Kidney (tissue), 14 donors: ENCODE results near the gene SH3RF3. TPM values are rescaled to one million over a fixed set of nuclear protein-coding genes. Genes with fewer than 3 reads are reported as not detected.

Source experiments
- DNase-seq, 5 donors: peaks; one replicate each; pipeline ENCODE4 v3.0.0-alpha.2; 2013 to 2020
- FAIRE-seq: peaks from 2 replicates; lab custom pipeline; 2012; peaks lifted over from hg19 to GRCh38; lab: Jason Lieb, UNC
- H3K27ac ChIP-seq, 2 donors: one replicate each; pipeline ENCODE4 v1.7.0; 2013; ENCODE audit warnings: low read depth in 2 of 2, low read length in 2 of 2, inconsistent platforms in 1 of 2
- H3K27me3 ChIP-seq: one replicate; pipeline ENCODE4 v1.7.1; 2013; ENCODE audit warnings: low read length, inconsistent platforms; ENCODE audit not compliant: control insufficient read depth, insufficient read depth
- H3K36me3 ChIP-seq, 3 donors: one replicate each; pipeline versions ENCODE4 v1.7.0 to v1.7.1; 2013; ENCODE audit warnings: low read length in 3 of 3, control low read depth in 1 of 3, inconsistent platforms in 1 of 3; ENCODE audit not compliant: insufficient read depth in 3 of 3, control insufficient read depth in 2 of 3
- H3K4me1 ChIP-seq, 3 donors: one replicate each; pipeline versions ENCODE4 v1.7.0 to v1.7.1; 2013; ENCODE audit warnings: low read length in 3 of 3, inconsistent platforms in 1 of 3, low read depth in 1 of 3; ENCODE audit not compliant: control insufficient read depth in 2 of 3, insufficient read depth in 2 of 3
- H3K4me3 ChIP-seq, 3 donors: one replicate each; pipeline versions ENCODE4 v1.7.0 to v1.8.1; 2013; ENCODE audit warnings: low read length in 3 of 3, control low read depth in 1 of 3, inconsistent platforms in 1 of 3
- H3K9ac ChIP-seq, 3 donors: one replicate each; pipeline versions ENCODE4 v1.7.0 to v1.7.1; 2013; ENCODE audit warnings: low read length in 3 of 3, control low read depth in 1 of 3, inconsistent platforms in 1 of 3
- H3K9me3 ChIP-seq, 3 donors: one replicate each; pipeline versions ENCODE4 v1.7.0 to v1.7.1; 2013; ENCODE audit warnings: low read length in 3 of 3, control low read depth in 1 of 3, inconsistent platforms in 1 of 3; ENCODE audit not compliant: control insufficient read depth in 2 of 3, insufficient read depth in 1 of 3
- intact Hi-C: fragments of 100-400 bp; cut with DNase I; formaldehyde crosslinking; loops from one replicate; pipeline ENCODE4 v1.11.1; 2022
- polyA plus RNA-seq: library from polyadenylated mRNA; stranded (reverse); fragments of 350-450 nt; fragmentation: Illumina TruSeq; extraction: RNeasy Lipid Tissue Mini Kit (QIAGEN cat#74804); gene quantifications from one replicate; pipeline ENCODE4 v1.2.3, GENCODE V29; 2014; ENCODE audit warnings: low read depth, low replicate concordance; ENCODE audit not compliant: insufficient read depth
- total RNA-seq: library from RNA; stranded (reverse); fragmentation: NEBNext Ultra II Directional; extraction: Animal tissue kit (Norgen Biotek cat#: 25700); gene quantifications from one replicate; pipeline ENCODE4 v1.2.1, GENCODE V29; 2021
- TF ChIP-seq, protein P1 (sequence below): IDR thresholded peaks from 3 replicates; pipeline ENCODE4 v1.5.1; 2012; ENCODE audit warnings: mild to moderate bottlenecking, moderate library complexity, borderline replicate concordance; ENCODE audit not compliant: insufficient read depth; ENCODE audit errors: extremely low read depth
- donor health status: control.
- donor health status: control.
- donor health status: control.
- donor health status: control.
- donor health status: control.
- donor health status: DM: yes; HTN: yes; CAD: no.
- donor health status: Normal renal cell carcinoma (clear cell type).

Gene SH3RF3
- total and polyA plus RNA-seq, 2 donors from 2014 or later = 1.7 to 10.7 TPM

DNA sequence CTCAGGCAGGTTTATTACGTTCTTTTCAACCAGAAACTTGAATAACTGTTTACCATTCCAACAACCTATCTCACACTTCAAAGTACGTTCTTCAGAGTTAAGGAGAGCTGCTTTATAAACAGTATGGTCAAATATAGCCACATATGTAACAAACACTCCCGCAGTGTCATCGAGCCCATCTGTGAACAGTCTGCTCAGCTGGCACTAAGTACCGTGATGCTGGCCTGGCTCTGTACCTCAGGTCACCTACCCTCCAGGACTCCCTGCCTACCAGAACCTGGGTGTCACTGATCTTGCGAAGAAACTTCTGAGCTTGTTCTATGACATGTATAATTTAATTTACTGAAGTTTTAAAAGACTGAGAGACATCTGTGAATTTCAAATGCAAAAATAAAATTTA, 413.4 kb downstream of the SH3RF3 start:
- H3K36me3 ChIP-seq = peaks cover 0 to 2% (median 0%) of the 10 kb centered on the region in 3 donors
- FAIRE-seq (no peak), DNase-seq (no peak)
- H3K4me1 ChIP-seq = peaks cover 0 to 4% (median 0%) of the 10 kb centered on the region in 3 donors
- no peak overlapping the region for H3K27ac ChIP-seq
- intact Hi-C loops = no loop called here
- H3K27me3 ChIP-seq = no peaks in the 10 kb centered on the region
- TF ChIP-seq, protein P1, sequence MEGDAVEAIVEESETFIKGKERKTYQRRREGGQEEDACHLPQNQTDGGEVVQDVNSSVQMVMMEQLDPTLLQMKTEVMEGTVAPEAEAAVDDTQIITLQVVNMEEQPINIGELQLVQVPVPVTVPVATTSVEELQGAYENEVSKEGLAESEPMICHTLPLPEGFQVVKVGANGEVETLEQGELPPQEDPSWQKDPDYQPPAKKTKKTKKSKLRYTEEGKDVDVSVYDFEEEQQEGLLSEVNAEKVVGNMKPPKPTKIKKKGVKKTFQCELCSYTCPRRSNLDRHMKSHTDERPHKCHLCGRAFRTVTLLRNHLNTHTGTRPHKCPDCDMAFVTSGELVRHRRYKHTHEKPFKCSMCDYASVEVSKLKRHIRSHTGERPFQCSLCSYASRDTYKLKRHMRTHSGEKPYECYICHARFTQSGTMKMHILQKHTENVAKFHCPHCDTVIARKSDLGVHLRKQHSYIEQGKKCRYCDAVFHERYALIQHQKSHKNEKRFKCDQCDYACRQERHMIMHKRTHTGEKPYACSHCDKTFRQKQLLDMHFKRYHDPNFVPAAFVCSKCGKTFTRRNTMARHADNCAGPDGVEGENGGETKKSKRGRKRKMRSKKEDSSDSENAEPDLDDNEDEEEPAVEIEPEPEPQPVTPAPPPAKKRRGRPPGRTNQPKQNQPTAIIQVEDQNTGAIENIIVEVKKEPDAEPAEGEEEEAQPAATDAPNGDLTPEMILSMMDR = no peak
- H3K4me3 ChIP-seq = no peak overlapping the region
- H3K9me3 ChIP-seq = no peaks in the 10 kb centered on the region
- H3K9ac ChIP-seq = no peak overlapping the region

DNA sequence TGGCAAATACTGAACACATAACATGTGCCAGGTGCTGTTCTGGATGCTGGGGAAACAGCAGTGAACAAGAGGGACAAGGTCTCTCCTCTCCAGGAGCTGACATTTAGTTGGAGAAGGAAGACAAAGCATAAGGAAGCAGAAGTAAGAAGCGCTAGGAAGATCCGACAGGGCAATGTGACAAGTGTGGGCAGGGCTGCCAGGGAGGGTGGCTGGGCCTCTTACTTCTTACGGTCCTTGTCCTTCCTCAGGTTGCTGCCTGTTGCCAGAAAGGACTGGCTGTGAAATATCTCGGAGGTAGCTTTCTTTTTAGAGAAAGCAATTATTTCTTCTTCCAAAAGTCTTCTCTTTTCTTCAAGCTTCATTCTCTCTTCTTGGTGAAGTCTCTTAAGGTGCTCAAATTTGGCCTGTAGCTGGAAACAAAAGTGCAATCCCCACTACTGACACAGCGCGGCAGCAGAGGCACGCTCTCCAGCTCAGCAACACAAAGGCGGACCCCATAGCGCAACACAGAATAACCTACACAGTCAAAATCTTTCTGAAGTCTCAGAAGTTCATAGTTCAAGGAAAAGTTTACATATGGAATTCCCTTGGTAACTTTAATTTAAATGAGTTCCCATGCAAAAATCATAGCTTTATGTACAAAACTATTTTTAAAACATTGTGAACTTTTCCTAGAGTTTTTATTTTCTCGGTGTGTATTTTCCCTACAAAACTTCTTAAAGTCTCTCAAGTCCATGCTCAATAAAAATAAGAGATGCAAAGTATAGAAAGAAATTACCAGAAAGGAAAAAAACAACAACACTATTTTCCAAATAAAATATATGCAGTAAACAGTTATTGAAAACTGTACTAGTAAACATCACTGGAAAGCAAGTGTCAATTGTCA, 417.1 kb downstream of the SH3RF3 start:
- Histone ChIP-seq H3K27ac (no peak overlapping the region), H3K9me3 (no peaks in the 10 kb centered on the region), H3K9ac (no peak overlapping the region), H3K27me3 (no peaks in the 10 kb centered on the region), H3K36me3 (peaks cover 0 to 2% (median 0%) of the 10 kb centered on the region in 3 donors), H3K4me1 (no peaks in the 10 kb centered on the region), H3K4me3 (no peak overlapping the region)
- FAIRE-seq (peak; percentile 88), DNase-seq (peak in 4 of 5 donors; percentile 71 to 83 (median 82))
- TF ChIP-seq, protein P1 = peak; percentile 98
- intact Hi-C loops = no loop called here

DNA sequence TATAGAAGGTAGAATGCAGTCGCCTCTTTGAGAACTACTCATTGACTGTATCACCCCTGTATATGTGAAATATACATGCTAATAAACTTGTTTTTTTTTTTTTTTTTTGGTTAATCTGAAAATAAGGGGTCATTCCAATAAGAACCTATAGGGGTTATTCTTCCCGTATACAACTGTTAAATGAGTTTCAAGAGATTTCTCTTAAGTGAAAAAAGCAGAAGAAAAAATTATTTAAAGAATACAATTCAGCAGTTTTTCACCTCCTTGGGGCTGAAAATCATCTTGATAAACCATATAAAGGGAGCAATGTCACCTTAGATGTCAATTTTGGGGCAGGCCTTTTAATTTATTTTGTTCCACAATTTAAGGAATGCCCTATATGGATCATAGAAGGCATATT, 418.3 kb downstream of the SH3RF3 start:
- no peak overlapping the region for H3K4me3 ChIP-seq
- no peak for FAIRE-seq
- intact Hi-C loops = no loop called here

More for the DNA sequence above, 418.3 kb downstream of the SH3RF3 start:
- no peak for DNase-seq
- Histone ChIP-seq H3K36me3 (peaks cover 0 to 4% (median 1%) of the 10 kb centered on the region in 3 donors), H3K4me1 (no peaks in the 10 kb centered on the region), H3K27ac (no peak overlapping the region), H3K9me3 (no peaks in the 10 kb centered on the region), H3K27me3 (no peaks in the 10 kb centered on the region), H3K9ac (no peak overlapping the region)
- TF ChIP-seq, protein P1 = no peak
